Nephron (organoid): ENCODE measurements around the gene PROC.

ENCODE experiments used
- H3K27ac Mint-ChIP-seq, 3 experiments: 2 replicates each; pipeline ENCODE4 v1.8.0; 2020; ENCODE audit warnings: mixed read lengths in 3 of 3, mild to moderate bottlenecking in 2 of 3, moderate library complexity in 1 of 3
- H3K27me3 Mint-ChIP-seq: 2 replicates; pipeline ENCODE4 v1.8.0; 2021; ENCODE audit warnings: low read depth, mild to moderate bottlenecking, moderate library complexity, mixed read lengths
- H3K36me3 Mint-ChIP-seq: 2 replicates; pipeline ENCODE4 v1.8.0; 2020; ENCODE audit warnings: low read depth, mixed read lengths
- H3K4me1 Mint-ChIP-seq: 2 replicates; pipeline ENCODE4 v1.8.0; 2020; ENCODE audit warnings: mixed read lengths
- H3K4me3 Mint-ChIP-seq, 3 experiments: 2 replicates each; pipeline ENCODE4 v1.8.0; 2020; ENCODE audit warnings: mild to moderate bottlenecking in 3 of 3, mixed read lengths in 3 of 3, moderate library complexity in 2 of 3
- H3K9me3 Mint-ChIP-seq: 2 replicates; pipeline ENCODE4 v1.8.0; 2020; ENCODE audit warnings: mixed read lengths
- CTCF ChIP-seq, 3 experiments: fragments of 200-600 bp; sonication (generic); IDR thresholded peaks; one replicate each; pipeline ENCODE4 v1.5.0; 2021; ENCODE audit warnings: antibody characterized with exemption in 3 of 3; ENCODE audit not compliant: unreplicated experiment in 3 of 3

Gene PROC

DNA sequence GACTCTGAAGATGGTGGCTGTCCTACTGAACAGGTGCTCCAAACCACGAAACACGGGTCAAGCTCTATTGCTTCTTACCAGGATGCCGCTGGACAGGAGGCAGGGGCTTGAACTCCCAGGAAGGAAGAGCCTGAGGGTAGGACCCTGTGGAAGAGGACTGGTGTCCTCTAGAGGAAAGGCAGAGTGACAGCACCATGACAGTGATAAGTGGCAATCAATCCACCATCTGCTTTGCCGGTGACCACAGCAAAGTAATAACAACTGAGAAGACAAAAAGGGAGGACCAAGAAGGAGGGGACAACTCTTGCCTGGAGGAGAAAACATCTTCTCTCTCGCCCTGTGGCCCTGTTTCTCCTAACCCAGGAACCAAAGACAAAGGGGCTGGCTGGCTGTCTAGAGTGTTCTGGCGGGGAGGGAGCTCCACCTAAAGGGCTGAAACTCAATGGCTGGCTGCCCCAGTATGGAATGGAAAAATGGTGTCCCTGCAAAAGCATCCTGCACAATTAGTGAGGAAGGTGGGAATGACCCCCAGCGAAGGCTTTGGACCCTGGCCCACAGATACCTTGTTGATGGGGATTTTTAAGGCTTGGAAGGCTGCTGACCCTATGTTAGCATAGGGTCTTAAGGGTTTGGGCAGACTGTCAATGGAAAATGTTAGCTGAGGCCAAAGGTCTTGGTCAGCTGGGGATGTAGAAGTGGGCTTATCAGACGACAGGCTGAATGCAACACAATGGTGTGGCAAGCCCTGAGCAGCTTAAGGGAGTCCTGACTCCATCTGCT lies 35.4 kb downstream of the PROC start:
- no peak for TF ChIP-seq CTCF (IDR thresholded peaks at IDR 0.05; ENCODE audit: unreplicated experiment in 3 of 3)
- Mint-ChIP-seq H3K4me3 (no peak overlapping the region), H3K4me1 (peaks cover 20% of the 10 kb centered on the region), H3K36me3 (peaks cover 11% of the 10 kb centered on the region), H3K27ac (peak overlapping the region in 2 of 3 experiments; percentile 16 to 43), H3K27me3 (no peaks in the 10 kb centered on the region), H3K9me3 (no peaks in the 10 kb centered on the region)

DNA sequence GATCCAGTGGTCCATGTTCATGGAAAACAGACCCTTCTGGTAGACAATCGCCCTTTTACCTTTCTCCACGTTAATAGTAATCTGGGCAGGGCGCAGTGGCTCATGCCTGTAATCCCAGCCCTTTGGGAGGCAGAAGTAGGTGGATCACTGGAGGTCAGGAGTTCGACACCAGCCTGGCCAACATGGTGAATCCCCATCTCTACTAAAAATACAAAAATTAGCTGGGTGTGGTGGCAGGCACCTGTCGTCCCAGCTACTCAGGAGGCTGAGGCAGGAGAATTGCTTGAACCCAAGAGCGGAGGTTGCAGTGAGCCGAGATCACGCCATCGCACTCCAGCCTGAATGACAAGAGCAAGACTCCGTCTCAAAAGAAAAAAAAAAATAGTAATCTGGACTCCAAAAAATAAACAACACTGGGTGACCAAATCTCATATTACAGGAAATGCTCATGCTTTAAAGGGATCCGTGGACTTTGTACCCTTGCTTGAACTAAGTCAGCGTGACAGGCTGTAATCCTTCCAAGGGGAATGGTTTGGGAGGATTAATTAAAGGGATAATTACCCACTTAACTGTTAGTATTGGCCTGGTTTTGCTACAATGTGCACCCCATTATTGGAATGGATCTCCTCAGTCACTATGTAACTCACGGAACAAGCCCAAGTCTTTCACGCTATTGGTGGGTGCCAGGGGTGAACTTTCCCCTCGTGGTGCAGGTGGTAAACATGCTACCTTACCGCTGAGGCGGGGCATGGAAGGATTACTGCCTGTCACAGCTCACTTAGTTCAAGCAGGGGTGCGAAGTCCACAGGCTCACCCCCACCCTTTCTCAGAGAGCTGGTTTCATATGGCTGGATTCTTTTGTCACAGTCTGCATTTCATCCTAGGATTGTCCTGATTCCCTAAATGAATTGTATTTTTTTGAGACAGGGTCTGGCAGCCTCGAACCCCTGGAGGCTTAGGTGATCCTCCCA lies 36.7 kb downstream of the PROC start:
- TF ChIP-seq CTCF (IDR thresholded peaks at IDR 0.05; ENCODE audit: unreplicated experiment in 3 of 3): no peak
- Mint-ChIP-seq H3K4me1 (peaks cover 20% of the 10 kb centered on the region), H3K27me3 (no peaks in the 10 kb centered on the region), H3K4me3 (no peak overlapping the region), H3K36me3 (peaks cover 6% of the 10 kb centered on the region), H3K9me3 (no peaks in the 10 kb centered on the region), H3K27ac (peak overlapping the region; percentile 51 to 98 (median 58))

DNA sequence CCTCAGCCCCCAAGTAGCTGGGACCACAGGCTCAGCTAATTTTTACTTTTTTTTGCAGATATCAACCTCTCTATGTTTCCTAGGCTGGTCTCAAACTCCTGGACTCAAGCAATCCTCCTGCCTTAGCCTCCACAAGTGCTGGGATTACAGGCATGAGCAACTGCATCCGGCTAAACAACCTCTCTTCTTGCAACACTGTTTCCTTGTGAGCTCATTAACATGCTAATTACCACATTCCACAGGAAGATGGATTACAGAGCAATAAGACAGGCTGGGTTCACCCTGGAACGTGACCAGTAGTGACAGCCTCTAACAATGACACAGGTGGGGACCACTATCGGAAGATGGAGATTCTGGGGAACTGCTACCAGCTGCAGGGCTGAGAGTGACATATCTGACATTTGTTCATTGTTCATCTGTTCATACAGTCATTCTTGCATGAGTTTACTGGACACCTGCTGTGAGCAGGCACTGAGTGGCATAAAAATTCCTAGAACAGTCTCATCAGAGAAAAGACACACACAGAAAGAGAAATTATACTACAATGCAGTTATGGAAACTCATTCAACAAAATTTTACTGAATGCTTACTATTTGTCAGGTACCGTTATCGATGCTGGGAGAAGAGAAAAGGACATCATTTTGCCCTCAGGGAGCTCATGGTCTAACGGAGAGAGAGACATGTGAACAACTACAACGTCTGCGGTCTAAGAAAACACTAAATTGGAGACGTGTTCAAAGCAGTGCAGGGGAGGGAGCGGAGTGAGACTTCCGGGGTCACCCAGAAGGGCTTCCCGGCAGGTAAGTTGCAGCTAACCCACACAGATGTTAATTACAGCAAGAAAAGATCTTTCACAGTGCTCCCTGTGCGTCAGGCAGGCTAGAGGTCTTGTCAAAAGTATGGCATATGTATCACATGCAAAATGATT lies 37.6 kb downstream of the PROC start:
- no peaks in the 10 kb centered on the region for H3K9me3 Mint-ChIP-seq
- no peaks in the 10 kb centered on the region for H3K27me3 Mint-ChIP-seq
- no peak overlapping the region for H3K4me3 Mint-ChIP-seq

DNA sequence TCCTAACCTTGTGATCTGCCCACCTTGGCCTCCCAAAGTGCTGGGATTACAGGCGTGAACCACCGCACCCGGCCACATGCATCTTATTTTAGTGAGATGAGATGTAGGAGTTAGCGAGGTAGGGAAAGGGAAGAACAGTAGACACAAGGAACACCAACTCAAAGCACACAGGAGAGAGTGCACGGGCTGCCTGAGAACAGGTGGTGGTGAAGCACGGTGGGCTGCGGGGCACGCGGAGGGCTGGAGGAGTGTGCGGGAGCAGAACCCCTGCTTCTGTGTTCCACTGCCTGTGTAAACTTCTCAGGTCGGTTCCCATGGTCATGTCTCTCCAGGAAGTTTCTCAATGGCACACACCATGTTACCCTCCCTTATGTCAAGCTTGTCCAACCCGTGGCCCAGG lies 38.7 kb downstream of the PROC start:
- H3K27ac Mint-ChIP-seq: no peak overlapping the region
- no peak for TF ChIP-seq CTCF (IDR thresholded peaks at IDR 0.05; ENCODE audit: unreplicated experiment in 3 of 3)
- H3K4me3 Mint-ChIP-seq: no peak overlapping the region
- H3K4me1 Mint-ChIP-seq: peaks cover 19% of the 10 kb centered on the region
- no peaks in the 10 kb centered on the region for H3K27me3 Mint-ChIP-seq
- peaks cover 6% of the 10 kb centered on the region for H3K36me3 Mint-ChIP-seq
- no peaks in the 10 kb centered on the region for H3K9me3 Mint-ChIP-seq

More for the DNA sequence above, 37.6 kb downstream of the PROC start:
- H3K27ac Mint-ChIP-seq: peak overlapping the region; percentile 51 to 98 (median 58)
- TF ChIP-seq CTCF (IDR thresholded peaks at IDR 0.05; ENCODE audit: unreplicated experiment in 3 of 3): no peak
- H3K36me3 Mint-ChIP-seq: peaks cover 6% of the 10 kb centered on the region
- peaks cover 20% of the 10 kb centered on the region for H3K4me1 Mint-ChIP-seq

DNA sequence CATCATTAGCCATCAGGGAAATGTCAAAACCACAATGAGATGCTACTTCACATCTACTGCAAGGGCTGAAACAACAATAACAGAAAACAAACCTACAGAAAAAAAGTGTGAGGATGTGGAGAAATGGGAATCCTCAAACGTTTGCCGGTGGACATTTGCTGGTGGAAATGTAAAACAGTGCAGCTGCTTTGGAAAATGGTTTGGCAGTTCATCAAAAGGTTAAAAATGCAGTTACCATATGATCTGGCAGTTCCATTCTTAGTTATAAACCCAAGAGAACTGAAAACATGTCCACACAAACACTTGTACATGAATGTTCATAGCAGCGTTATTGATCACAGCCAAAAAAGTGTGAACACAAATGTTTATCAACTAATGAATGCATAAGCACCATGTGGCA lies 44.2 kb downstream of the PROC start:
- no peaks in the 10 kb centered on the region for H3K27me3 Mint-ChIP-seq
- H3K4me3 Mint-ChIP-seq: no peak overlapping the region
- H3K36me3 Mint-ChIP-seq: peaks cover 7% of the 10 kb centered on the region
- H3K4me1 Mint-ChIP-seq: peaks cover 33% of the 10 kb centered on the region
- TF ChIP-seq CTCF (IDR thresholded peaks at IDR 0.05; ENCODE audit: unreplicated experiment in 3 of 3): no peak
- peak overlapping the region; percentile 21 to 64 (median 25) for H3K27ac Mint-ChIP-seq
- H3K9me3 Mint-ChIP-seq: no peaks in the 10 kb centered on the region
